GM23338 (cell line): Measurements from ENCODE around the gene RICTOR.

Experiments used
- CREB1 ChIP-seq: fragments of 250-450 bp; sonication (Bioruptor Pico); IDR thresholded peaks from 2 replicates; pipeline ENCODE4 v1.5.0; 2020; ENCODE audit warnings: low read depth, mild to moderate bottlenecking, moderate library complexity
- ETS1 ChIP-seq: IDR thresholded peaks from 2 replicates; pipeline ENCODE4 v1.6.1; 2016; ENCODE audit warnings: antibody characterized with exemption
- EZH2 ChIP-seq: fragments of 200-600 bp; sonication (generic); IDR thresholded peaks from one replicate; pipeline ENCODE4 v1.8.0; 2017; ENCODE audit warnings: antibody characterized with exemption, mild to moderate bottlenecking, low read depth; ENCODE audit not compliant: unreplicated experiment
- EZH2phosphoT487 ChIP-seq: fragments of 200-600 bp; sonication (generic); IDR thresholded peaks from one replicate; pipeline ENCODE4 v1.8.1; 2018; ENCODE audit warnings: antibody characterized with exemption; ENCODE audit not compliant: unreplicated experiment
- JUNB ChIP-seq: IDR thresholded peaks from one replicate; pipeline ENCODE4 v1.6.1; 2016; ENCODE audit warnings: antibody characterized with exemption; ENCODE audit not compliant: unreplicated experiment
- NANOG ChIP-seq: IDR thresholded peaks from 2 replicates; pipeline ENCODE4 v1.6.1; 2016; ENCODE audit warnings: antibody characterized with exemption, borderline replicate concordance
- POLR2AphosphoS5 ChIP-seq: IDR thresholded peaks from 2 replicates; pipeline ENCODE4 v1.6.1; 2016; ENCODE audit warnings: antibody characterized with exemption, low read depth
- STAT1 ChIP-seq: IDR thresholded peaks from one replicate; pipeline ENCODE4 v1.6.1; 2016; ENCODE audit warnings: antibody characterized with exemption; ENCODE audit not compliant: unreplicated experiment
- ZNF114 ChIP-seq: fragments of 250-450 bp; sonication (Bioruptor Pico); IDR thresholded peaks from 2 replicates; pipeline ENCODE4 v1.5.0; 2020; ENCODE audit warnings: mild to moderate bottlenecking, moderate library complexity
- ZNF331 ChIP-seq: fragments of 250-450 bp; sonication (Bioruptor Pico); IDR thresholded peaks from 2 replicates; pipeline ENCODE4 v1.5.0; 2020; ENCODE audit warnings: low read depth, mild to moderate bottlenecking, moderate library complexity
- TF ChIP-seq, protein P1 (sequence below), 2 experiments: fragments of 200-600 bp in 1 of 2; sonication (generic) in 1 of 2; conservative IDR thresholded peaks; 2 replicates each; pipeline versions ENCODE4 v1.5.1 to v1.6.1; 2016 to 2017; ENCODE audit warnings: antibody characterized with exemption in 2 of 2, low read depth in 2 of 2, mild to moderate bottlenecking in 2 of 2, moderate library complexity in 1 of 2
- TF ChIP-seq, protein P2 (sequence below): IDR thresholded peaks from one replicate; pipeline ENCODE4 v1.6.1; 2018; ENCODE audit warnings: antibody characterized with exemption; ENCODE audit not compliant: unreplicated experiment

DNA sequence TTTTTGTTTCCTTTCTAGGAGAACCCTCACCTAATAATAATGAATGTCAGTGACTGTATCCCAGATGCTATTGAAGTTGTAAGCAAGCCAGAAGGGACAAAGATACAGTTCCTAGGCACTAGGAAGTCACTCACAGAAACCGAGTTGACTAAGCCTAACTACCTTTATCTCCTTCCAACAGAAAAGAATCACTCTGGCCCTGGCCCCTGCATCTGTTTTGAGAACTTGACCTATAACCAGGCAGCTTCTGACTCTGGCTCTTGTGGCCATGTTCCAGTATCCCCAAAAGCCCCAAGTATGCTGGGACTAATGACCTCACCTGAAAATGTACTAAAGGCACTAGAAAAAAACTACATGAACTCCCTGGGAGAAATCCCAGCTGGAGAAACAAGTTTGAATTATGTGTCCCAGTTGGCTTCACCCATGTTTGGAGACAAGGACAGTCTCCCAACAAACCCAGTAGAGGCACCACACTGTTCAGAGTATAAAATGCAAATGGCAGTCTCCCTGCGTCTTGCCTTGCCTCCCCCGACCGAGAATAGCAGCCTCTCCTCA is 141.3 kb downstream of the RICTOR start:
- TF ChIP-seq, protein P1, sequence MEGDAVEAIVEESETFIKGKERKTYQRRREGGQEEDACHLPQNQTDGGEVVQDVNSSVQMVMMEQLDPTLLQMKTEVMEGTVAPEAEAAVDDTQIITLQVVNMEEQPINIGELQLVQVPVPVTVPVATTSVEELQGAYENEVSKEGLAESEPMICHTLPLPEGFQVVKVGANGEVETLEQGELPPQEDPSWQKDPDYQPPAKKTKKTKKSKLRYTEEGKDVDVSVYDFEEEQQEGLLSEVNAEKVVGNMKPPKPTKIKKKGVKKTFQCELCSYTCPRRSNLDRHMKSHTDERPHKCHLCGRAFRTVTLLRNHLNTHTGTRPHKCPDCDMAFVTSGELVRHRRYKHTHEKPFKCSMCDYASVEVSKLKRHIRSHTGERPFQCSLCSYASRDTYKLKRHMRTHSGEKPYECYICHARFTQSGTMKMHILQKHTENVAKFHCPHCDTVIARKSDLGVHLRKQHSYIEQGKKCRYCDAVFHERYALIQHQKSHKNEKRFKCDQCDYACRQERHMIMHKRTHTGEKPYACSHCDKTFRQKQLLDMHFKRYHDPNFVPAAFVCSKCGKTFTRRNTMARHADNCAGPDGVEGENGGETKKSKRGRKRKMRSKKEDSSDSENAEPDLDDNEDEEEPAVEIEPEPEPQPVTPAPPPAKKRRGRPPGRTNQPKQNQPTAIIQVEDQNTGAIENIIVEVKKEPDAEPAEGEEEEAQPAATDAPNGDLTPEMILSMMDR (conservative IDR thresholded peaks at IDR 0.05; ENCODE audit: low read depth in 2 of 2) = no peak
- no peak for TF ChIP-seq POLR2AphosphoS5
- TF ChIP-seq CREB1 (CRISPR knock-in tag) = no peak
- no peak for TF ChIP-seq EZH2phosphoT487
- TF ChIP-seq EZH2 = no peak
- TF ChIP-seq, protein P2, sequence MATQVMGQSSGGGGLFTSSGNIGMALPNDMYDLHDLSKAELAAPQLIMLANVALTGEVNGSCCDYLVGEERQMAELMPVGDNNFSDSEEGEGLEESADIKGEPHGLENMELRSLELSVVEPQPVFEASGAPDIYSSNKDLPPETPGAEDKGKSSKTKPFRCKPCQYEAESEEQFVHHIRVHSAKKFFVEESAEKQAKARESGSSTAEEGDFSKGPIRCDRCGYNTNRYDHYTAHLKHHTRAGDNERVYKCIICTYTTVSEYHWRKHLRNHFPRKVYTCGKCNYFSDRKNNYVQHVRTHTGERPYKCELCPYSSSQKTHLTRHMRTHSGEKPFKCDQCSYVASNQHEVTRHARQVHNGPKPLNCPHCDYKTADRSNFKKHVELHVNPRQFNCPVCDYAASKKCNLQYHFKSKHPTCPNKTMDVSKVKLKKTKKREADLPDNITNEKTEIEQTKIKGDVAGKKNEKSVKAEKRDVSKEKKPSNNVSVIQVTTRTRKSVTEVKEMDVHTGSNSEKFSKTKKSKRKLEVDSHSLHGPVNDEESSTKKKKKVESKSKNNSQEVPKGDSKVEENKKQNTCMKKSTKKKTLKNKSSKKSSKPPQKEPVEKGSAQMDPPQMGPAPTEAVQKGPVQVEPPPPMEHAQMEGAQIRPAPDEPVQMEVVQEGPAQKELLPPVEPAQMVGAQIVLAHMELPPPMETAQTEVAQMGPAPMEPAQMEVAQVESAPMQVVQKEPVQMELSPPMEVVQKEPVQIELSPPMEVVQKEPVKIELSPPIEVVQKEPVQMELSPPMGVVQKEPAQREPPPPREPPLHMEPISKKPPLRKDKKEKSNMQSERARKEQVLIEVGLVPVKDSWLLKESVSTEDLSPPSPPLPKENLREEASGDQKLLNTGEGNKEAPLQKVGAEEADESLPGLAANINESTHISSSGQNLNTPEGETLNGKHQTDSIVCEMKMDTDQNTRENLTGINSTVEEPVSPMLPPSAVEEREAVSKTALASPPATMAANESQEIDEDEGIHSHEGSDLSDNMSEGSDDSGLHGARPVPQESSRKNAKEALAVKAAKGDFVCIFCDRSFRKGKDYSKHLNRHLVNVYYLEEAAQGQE = no peak
- no peak for TF ChIP-seq JUNB
- TF ChIP-seq NANOG = no peak
- TF ChIP-seq ZNF114 (CRISPR knock-in tag) = no peak
- no peak for TF ChIP-seq STAT1
- no peak for TF ChIP-seq ETS1
- no peak for TF ChIP-seq ZNF331 (CRISPR knock-in tag)
